Measurements from ENCODE around the gene FIZ1.
A peak's percentile ranks its signal among the peaks of the same experiment; 100 is the strongest.

FIZ1 gene

DNA sequence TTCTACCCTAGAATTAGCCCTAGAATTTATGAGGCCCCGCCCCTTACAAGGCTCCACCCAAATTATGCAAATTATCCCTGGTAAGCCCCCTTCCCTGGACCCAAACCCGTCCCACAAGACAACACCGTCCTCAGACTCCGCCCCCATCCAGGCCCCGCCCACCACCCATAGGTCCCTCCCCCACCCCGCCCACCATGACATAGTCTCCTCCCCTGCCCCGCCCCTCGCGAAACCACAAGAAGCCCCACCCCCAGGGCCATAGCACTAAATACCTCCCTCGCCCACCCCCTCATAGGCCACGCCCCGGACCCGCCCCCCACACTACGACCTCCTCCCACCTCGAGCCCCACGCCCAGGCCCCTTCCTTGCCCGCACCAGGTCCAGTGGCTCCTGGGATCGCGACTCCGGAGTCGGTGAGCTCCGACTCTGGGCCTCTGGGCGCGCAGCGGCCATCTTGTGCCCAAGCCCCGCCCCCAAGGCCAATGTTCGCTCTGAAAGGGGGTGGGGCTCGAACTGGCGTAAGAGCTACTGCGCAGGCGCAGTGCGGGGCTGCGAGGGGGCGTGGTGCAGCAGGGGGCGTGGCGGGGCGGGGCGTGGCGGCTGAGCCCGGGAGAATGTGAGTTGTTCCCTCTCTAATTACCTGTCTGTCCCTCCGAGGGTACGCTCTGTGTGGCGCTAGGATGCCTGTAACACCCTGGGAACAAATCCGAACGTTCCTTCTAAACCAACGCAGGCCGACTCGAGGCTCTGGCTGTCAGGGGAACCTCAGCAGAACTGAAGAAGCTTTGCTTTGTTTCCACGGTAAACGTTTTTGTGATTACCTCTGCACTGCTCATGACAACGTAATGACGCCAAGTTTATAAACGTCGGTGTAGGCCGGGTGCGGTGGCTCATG lies 25.0 kb upstream of the FIZ1 start, which contains the start of gene ZNF784:
ZNF784 (minus strand) TSS at position 458 of the 895 bp plus-strand sequence; CDS start at position 453, 5 bp downstream.
- TF ChIP-seq, protein P1, sequence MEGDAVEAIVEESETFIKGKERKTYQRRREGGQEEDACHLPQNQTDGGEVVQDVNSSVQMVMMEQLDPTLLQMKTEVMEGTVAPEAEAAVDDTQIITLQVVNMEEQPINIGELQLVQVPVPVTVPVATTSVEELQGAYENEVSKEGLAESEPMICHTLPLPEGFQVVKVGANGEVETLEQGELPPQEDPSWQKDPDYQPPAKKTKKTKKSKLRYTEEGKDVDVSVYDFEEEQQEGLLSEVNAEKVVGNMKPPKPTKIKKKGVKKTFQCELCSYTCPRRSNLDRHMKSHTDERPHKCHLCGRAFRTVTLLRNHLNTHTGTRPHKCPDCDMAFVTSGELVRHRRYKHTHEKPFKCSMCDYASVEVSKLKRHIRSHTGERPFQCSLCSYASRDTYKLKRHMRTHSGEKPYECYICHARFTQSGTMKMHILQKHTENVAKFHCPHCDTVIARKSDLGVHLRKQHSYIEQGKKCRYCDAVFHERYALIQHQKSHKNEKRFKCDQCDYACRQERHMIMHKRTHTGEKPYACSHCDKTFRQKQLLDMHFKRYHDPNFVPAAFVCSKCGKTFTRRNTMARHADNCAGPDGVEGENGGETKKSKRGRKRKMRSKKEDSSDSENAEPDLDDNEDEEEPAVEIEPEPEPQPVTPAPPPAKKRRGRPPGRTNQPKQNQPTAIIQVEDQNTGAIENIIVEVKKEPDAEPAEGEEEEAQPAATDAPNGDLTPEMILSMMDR (IDR thresholded peaks at IDR 0.05; ENCODE audit: control insufficient read depth, insufficient read depth, low read depth, low read length, missing control alignments) = no peak
- no peak for DNase-seq (ENCODE audit: low read depth)
- H3K4me3 ChIP-seq (ENCODE audit: control insufficient read depth, low read depth, low read length) = peak within 1 kb of the TSS; percentile 59

DNA sequence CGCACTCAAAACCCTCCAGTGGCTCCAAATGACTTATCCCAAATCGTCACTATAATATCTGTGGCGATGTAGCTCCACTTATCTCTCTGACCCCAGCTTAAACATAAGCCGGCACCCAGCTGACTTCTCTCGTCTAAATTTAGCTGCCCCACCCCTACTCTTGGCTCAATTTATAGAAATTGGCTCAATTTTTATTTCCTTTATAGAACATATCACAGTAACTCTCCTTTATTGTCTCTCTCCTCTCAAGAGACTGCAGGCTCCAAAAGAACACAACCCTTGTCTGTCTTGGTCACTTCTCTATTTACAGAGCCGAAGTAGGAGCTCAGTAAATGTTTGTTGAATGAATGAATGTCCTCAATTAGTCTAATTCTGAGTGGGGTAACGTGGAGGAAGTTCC lies 24.2 kb upstream of the FIZ1 start:
- TF ChIP-seq, protein P1 (IDR thresholded peaks at IDR 0.05; ENCODE audit: control insufficient read depth, insufficient read depth, low read depth, low read length, missing control alignments) = no peak
- H3K4me3 ChIP-seq (ENCODE audit: control insufficient read depth, low read depth, low read length) = no peak overlapping the region
- DNase-seq (ENCODE audit: low read depth) = no peak

DNA sequence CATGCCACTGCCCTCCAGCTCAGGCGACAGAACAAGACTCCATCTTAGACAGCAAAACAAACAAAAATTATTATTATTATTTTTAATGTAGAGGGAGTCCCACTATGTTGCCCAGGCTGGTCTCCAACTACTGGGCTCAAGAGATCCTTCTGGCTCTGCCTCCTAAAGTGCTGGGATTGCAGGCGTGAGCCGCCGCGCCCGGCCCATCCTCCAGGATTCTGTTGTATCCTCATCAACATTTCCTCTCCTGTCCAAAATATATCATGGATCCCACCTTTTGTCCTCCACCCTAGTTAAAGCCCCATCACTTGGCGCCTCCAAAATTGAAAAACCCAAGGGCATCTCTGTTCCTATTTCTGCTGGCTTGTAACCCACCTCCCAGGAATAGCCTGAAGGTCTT lies 23.8 kb upstream of the FIZ1 start:
- TF ChIP-seq, protein P1 (IDR thresholded peaks at IDR 0.05; ENCODE audit: control insufficient read depth, insufficient read depth, low read depth, low read length, missing control alignments) = no peak
- no peak for DNase-seq (ENCODE audit: low read depth)

DNA sequence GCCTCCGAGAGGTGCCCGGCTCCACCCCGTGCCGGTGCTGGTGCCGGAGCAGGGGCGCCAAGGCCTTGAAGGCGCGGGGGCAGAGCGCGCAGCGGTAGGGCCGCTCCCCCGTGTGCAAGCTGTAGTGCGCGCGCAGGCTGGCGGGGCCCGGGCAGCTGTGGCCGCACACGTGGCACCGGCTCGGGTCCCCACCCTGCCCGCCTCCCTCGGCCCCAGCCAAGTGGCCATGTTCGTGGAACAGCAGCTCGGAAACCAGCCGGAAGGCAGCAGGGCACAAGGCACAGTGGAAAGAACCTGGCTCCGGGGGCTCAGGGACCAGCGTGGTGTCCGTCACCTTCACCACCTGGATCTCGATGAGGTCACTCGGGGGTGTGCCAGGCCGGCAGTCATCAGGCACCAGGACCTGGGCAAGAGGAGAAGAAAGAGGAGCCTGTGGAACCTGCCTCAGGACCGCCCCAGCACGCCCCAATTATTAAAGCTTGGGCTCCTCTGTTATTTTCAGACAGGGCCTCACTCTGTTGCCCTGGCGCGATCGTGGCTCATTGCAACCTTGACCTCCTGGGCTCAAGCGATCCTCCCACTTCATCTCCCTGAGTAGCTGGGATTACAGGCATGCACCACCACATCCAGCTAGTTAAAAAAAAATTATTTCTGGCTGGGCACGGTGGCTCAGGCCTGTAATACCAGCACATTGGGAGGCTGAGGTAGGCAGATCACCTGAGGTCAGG lies 23.1 kb upstream of the FIZ1 start:
- no peak overlapping the region for H3K4me3 ChIP-seq (ENCODE audit: control insufficient read depth, low read depth, low read length)
- no peak for DNase-seq (ENCODE audit: low read depth)
- TF ChIP-seq, protein P1 (IDR thresholded peaks at IDR 0.05; ENCODE audit: control insufficient read depth, insufficient read depth, low read depth, low read length, missing control alignments) = no peak

More for the DNA sequence above, 23.8 kb upstream of the FIZ1 start:
- H3K4me3 ChIP-seq (ENCODE audit: control insufficient read depth, low read depth, low read length) = no peak overlapping the region

DNA sequence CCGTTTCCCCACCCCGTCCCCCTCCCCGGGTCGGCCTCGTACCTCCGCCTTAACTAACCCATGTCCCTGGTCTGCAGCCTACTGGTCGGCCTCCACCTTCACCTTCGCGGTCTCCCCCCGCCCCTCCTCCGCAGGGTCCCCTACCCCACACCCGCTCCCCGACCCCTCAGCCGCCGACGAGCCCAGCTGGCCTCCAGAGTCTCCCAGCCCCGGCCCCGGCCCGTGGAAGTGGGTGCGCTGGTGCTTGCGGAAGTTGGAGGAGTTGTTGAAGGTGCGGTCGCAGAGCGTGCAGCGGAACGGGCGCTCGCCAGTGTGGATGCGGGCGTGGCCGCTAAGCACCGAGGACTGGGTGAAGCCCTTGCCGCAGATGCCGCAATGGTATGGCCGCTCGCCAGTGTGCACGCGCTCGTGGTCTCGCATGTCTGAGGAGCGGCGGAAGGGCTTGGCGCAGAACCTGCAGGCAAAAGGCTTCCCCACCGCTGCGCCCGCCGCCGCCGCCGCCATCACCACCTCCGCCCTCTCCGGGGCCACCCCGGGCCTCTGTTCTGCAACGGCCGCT lies 22.4 kb upstream of the FIZ1 start:
- no peak for DNase-seq (ENCODE audit: low read depth)
- TF ChIP-seq, protein P1 (IDR thresholded peaks at IDR 0.05; ENCODE audit: control insufficient read depth, insufficient read depth, low read depth, low read length, missing control alignments) = no peak
- H3K4me3 ChIP-seq (ENCODE audit: control insufficient read depth, low read depth, low read length) = no peak overlapping the region

DNA sequence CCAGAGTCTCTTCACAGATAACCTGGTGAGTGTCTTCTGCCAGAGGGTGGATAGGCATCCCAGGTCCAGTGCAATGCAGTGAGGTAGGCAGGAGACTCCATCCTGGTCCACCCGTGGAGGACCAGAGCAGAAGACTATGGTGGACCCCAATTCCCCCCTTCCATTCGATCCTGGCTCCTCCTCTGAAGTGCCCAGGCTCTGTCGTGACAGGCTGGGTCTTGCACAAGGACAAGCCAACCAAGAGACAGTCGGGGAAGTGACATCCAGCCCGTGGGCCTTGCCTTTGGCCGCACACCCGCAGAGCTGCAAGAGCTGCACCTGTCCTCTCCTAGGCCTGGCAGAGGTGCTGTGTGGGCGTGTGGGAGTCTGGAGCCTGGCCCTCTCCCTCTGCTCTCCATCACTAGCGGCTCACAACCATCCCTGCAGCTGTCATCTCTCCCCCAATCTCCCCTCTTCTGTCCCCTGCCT lies 21.9 kb upstream of the FIZ1 start:
- DNase-seq (ENCODE audit: low read depth) = no peak
- TF ChIP-seq, protein P1 (IDR thresholded peaks at IDR 0.05; ENCODE audit: control insufficient read depth, insufficient read depth, low read depth, low read length, missing control alignments) = no peak
- no peak overlapping the region for H3K4me3 ChIP-seq (ENCODE audit: control insufficient read depth, low read depth, low read length)

Data from AG09309 (cell line).